Lower lobe of right lung (tissue), 2 donors: ENCODE results near the gene SMC5. TPM values are rescaled to one million over a fixed set of nuclear protein-coding genes. Genes with fewer than 3 reads are reported as not detected.
"Not testable (repeated sequence)": the region's sequence is repeated elsewhere in the genome, so short reads cannot be mapped to it uniquely, and the experiment has no call there.

Source experiments
- ATAC-seq, 2 donors: fragments of 200-7000 bp; cut with Tn5 transposase; one replicate each; pipeline ENCODE4 v1.9.1; 2020 to 2022; ENCODE audit warnings: mild to moderate bottlenecking in 2 of 2, moderate library complexity in 2 of 2
- DNase-seq: peaks from one replicate; pipeline ENCODE4 v3.0.0-alpha.2; 2020
- H3K27ac ChIP-seq: fragments of 200-600 bp; one replicate; pipeline ENCODE4 v1.8.0; 2022
- H3K27me3 ChIP-seq: fragments of 200-600 bp; one replicate; pipeline ENCODE4 v1.8.0; 2022; ENCODE audit warnings: low read depth
- H3K36me3 ChIP-seq: fragments of 200-600 bp; one replicate; pipeline ENCODE4 v1.8.0; 2022; ENCODE audit warnings: mild to moderate bottlenecking
- H3K4me1 ChIP-seq: fragments of 200-600 bp; one replicate; pipeline ENCODE4 v1.8.0; 2022
- H3K4me3 ChIP-seq: fragments of 200-600 bp; one replicate; pipeline ENCODE4 v1.8.0; 2022; ENCODE audit warnings: mild to moderate bottlenecking
- H3K9me3 ChIP-seq: fragments of 200-600 bp; one replicate; pipeline ENCODE4 v1.8.0; 2022
- intact Hi-C: fragments of 100-400 bp; cut with DNase I; formaldehyde crosslinking; loops from one replicate; pipeline ENCODE4 v1.11.0; 2022
- total RNA-seq: library from RNA; stranded (reverse); fragmentation: NEBNext Ultra II Directional; extraction: Animal tissue kit (Norgen Biotek cat#: 25700); gene quantifications from one replicate; pipeline ENCODE4 v1.2.1, GENCODE V29; 2021
- TF ChIP-seq, protein P1 (sequence below): fragments of 200-600 bp; IDR thresholded peaks from one replicate; pipeline ENCODE4 v1.8.0; 2022; ENCODE audit warnings: antibody characterized with exemption, mild to moderate bottlenecking
- donor health status: DM: no; HTN: yes; CAD: no; lungs with severe emphysema.

The SMC5 gene
- total RNA-seq, 1 donor from 2014 or later: 30.3 TPM

DNA sequence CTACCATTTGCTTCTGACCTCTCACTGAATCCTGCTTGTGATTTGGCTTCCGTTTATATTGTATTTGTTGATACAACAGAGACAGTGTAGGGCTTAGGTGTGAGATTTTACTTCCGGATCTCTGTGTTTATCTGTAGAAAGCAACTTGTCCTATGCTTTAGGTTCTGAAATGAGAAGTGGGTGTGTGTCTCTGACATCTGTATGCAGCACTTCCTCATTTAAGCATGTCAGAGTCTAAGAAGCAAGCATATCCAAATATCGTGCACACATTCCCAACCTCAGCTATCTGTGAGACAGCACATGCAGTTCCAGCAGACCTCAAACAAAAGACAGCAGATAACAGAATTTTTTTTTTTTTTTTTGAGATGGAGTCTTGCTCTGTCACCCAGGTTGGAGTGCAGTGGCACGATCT is 139.4 kb downstream of the SMC5 start:
- H3K9me3 ChIP-seq: no peaks in the 10 kb centered on the region
- ATAC-seq: peak; percentile 71 to 82

DNA sequence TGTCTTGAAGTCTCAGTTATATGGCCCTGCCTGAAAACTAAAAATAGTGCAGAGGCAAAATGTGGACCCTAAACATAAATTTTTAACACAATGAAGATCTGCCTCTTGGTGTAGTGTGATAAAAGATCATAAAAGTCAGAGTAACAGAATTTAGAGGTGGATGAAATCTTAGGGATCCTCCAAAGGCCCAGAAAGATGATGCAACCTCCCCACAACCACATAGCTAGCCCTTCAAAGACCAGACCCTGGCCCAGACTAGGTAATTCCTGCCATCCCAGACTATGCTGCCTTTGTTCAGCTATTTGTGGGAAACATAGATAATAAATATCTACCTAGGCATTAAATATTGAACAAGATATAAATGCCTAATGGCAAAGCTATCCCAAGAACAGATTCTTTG is 140.4 kb downstream of the SMC5 start:
- Histone ChIP-seq H3K27me3 (no peaks in the 10 kb centered on the region), H3K4me1 (peaks cover 100% of the 10 kb centered on the region), H3K36me3 (no peaks in the 10 kb centered on the region), H3K9me3 (no peaks in the 10 kb centered on the region), H3K4me3 (no peak overlapping the region), H3K27ac (peak overlapping the region; percentile 25)
- no peak for ATAC-seq
- DNase-seq: no peak
- TF ChIP-seq, protein P1, sequence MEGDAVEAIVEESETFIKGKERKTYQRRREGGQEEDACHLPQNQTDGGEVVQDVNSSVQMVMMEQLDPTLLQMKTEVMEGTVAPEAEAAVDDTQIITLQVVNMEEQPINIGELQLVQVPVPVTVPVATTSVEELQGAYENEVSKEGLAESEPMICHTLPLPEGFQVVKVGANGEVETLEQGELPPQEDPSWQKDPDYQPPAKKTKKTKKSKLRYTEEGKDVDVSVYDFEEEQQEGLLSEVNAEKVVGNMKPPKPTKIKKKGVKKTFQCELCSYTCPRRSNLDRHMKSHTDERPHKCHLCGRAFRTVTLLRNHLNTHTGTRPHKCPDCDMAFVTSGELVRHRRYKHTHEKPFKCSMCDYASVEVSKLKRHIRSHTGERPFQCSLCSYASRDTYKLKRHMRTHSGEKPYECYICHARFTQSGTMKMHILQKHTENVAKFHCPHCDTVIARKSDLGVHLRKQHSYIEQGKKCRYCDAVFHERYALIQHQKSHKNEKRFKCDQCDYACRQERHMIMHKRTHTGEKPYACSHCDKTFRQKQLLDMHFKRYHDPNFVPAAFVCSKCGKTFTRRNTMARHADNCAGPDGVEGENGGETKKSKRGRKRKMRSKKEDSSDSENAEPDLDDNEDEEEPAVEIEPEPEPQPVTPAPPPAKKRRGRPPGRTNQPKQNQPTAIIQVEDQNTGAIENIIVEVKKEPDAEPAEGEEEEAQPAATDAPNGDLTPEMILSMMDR: no peak
- intact Hi-C loops: no loop called here

More for the DNA sequence above, 139.4 kb downstream of the SMC5 start:
- TF ChIP-seq, protein P1: no peak
- Histone ChIP-seq H3K4me1 (peaks cover 99% of the 10 kb centered on the region), H3K4me3 (no peak overlapping the region), H3K36me3 (no peaks in the 10 kb centered on the region), H3K27ac (peak overlapping the region; percentile 25), H3K27me3 (no peaks in the 10 kb centered on the region)
- intact Hi-C loops: no loop called here
- DNase-seq: no peak

DNA sequence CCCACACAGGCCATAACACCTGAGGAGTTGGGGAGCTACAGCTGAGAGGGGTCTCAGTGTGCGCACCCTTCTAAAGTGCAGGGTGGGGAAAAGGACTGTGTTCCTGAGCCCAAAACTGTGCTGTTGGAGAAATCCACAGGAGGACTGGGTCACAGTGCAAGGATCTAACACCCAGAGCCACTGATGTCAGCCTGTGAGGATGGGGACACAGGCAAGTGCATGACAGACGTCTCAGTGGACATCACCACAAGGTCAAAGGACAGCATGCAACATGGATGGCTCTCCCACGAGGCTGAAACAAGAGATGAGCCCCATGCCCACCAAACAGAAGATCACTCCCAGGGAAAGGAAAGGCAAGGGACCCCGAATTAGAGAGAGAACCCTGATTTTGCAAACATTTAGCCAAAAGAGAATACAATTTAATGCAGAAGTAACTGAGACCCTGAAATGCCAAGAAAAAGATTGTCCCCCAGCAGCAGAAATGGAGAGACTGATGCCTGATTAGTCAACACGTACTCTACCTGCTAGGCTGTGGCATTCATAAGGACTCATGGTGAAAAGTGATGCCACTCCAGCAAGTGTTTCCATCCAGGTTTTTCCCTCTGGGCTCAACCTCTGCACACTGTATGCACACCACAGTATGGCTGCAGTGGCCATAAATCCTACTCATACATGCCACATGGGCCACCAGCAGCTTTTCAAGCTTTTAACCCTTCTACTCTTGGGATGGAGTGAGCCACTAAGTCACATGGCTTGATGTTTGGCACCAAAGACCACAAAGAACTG is 141.5 kb downstream of the SMC5 start:
- Histone ChIP-seq H3K27me3 (no peaks in the 10 kb centered on the region), H3K4me3 (no peak overlapping the region), H3K4me1 (peaks cover 100% of the 10 kb centered on the region), H3K9me3 (no peaks in the 10 kb centered on the region), H3K27ac (no peak overlapping the region), H3K36me3 (no peaks in the 10 kb centered on the region)
- no peak for DNase-seq
- TF ChIP-seq, protein P1: no peak
- ATAC-seq: no peak
- intact Hi-C loops: loop anchor here (10.0 kb wide), 2 partner anchors 45 to 205 kb away; no protein-coding TSS in a partner anchor

DNA sequence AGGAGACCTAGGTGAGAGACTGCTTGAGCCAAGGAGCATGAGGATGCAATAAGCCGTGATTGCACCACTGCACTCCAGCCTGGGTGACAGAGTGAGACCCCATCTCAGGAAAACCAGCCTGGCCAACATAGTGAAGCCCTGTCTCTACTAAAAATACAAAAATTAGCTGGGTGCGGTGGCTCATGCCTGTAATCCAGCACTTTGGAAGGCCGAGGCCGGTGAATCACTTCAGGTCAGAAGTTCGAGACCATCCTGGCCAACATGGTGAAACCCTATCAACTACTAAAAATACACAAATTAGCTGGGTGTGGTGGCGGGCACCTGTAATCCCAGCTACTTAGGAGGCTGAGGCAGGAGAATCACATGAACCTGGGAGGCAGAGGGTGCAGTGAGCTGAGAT is 142.5 kb downstream of the SMC5 start:
- DNase-seq, H3K27ac ChIP-seq, H3K27me3 ChIP-seq, H3K4me3 ChIP-seq, ATAC-seq, H3K36me3 ChIP-seq, H3K9me3 ChIP-seq: not testable (repeated sequence)
- intact Hi-C loops: loop anchor here (10.0 kb wide), 2 partner anchors 46 to 204 kb away; no protein-coding TSS in a partner anchor
- peaks cover 100% of the 10 kb centered on the region for H3K4me1 ChIP-seq

DNA sequence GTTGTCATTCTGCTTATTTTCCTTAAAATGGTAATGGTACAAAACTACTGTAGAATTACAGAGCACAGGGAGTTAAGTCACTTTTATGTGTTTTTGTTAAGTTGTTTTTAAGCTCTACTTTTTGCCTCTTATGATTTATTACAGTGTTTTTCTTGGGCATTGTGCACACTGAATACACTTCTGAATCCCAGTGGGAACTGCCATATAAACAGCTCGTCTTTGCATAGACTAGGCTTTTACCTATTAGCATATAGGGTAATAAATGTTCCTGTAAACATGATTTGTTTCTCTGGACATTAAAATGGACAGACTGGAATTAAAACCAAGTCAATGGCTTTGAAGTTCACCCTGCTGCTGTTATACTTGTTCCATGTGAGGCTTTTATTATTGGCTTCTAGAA is 143.4 kb downstream of the SMC5 start:
- Histone ChIP-seq H3K27ac (no peak overlapping the region), H3K27me3 (no peaks in the 10 kb centered on the region), H3K4me1 (peaks cover 100% of the 10 kb centered on the region), H3K4me3 (no peak overlapping the region), H3K9me3 (no peaks in the 10 kb centered on the region), H3K36me3 (no peaks in the 10 kb centered on the region)
- intact Hi-C loops: loop anchor here (10.0 kb wide), 2 partner anchors 47 to 203 kb away; no protein-coding TSS in a partner anchor
- TF ChIP-seq, protein P1: no peak
- no peak for ATAC-seq
- no peak for DNase-seq

DNA sequence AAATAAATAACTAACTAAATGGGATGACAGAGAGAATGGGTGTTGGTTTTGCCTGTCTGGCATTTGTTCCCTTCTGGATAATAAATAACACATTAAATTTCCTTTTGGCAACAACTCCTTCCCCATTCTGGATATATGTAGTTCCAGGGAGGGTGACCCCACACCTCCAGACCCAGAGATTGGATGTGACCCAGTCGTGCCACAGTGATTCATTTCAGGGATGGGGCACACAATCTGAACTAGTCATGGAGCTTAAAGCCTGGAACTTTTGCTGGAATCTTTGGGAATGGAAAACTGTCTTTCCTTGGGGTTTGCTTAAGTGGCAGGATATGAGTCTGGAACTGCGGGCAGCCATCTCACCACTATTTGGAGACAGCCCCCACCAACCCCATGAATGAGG is 144.4 kb downstream of the SMC5 start:
- ATAC-seq (no peak), DNase-seq (no peak)
- no peak overlapping the region for H3K4me3 ChIP-seq
- intact Hi-C loops: loop anchor here (10.0 kb wide), 2 partner anchors 48 to 202 kb away; no protein-coding TSS in a partner anchor
- no peak overlapping the region for H3K27ac ChIP-seq
- no peaks in the 10 kb centered on the region for H3K9me3 ChIP-seq
- no peaks in the 10 kb centered on the region for H3K27me3 ChIP-seq
- H3K36me3 ChIP-seq: peaks cover 3% of the 10 kb centered on the region
- H3K4me1 ChIP-seq: peaks cover 100% of the 10 kb centered on the region
- TF ChIP-seq, protein P1: no peak
